ENCODE measurements around the gene MAP4. TPM values are rescaled to one million over a fixed set of nuclear protein-coding genes. Genes with fewer than 3 reads are reported as not detected.

MAP4 gene
- total RNA-seq, 1 donor from 2014 or later: 152 TPM

Other genes with a start within 250 kb of the MAP4 start
- gene SMARCC1, start 234.5 kb downstream of the MAP4 start, total RNA-seq: 136 and 144 TPM in 2 replicates
- 71.3 and 77.4 TPM in 2 replicates for gene DHX30, start 213.3 kb downstream of the MAP4 start, total RNA-seq
- 1.7 and 1.8 TPM in 2 replicates for gene CDC25A, start 172.0 kb upstream of the MAP4 start, total RNA-seq
- 0.29 TPM in 1 of 2 replicates, not detected in the other for gene CAMP, start 207.1 kb upstream of the MAP4 start, total RNA-seq
- 12.4 and 19.2 TPM in 2 replicates for gene ZNF589, start 224.7 kb upstream of the MAP4 start, total RNA-seq

Measured in activated B cell treated with CpG ODN at 0.5 μM for 24 hours (primary cell).